ENCODE measurements around the gene TYR.

TYR gene

DNA sequence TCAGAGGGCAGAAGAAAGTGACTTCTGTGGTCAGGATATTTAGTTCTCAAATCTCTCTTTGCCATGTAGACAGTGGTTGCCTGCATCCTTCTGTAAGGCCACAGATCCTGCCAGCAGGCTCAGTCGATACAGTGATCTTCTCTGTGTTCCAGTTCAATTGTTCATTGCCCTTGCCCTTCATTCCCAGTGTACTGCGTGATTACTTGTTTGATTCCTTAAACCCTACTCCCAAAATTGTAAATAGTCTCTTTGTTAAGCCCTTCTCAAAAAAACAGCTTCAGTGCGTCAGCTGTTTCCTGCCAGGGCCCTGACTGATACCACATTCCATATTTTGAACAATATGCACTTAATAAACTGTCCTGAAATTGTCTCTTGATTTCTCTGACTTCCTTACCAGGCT lies 9.3 kb upstream of the TYR start:
- in situ Hi-C loops (cut with MboI; ENCODE audit: low sequenced_read_pairs, unreplicated experiment): no loop called here
- TF ChIP-seq, protein P1, sequence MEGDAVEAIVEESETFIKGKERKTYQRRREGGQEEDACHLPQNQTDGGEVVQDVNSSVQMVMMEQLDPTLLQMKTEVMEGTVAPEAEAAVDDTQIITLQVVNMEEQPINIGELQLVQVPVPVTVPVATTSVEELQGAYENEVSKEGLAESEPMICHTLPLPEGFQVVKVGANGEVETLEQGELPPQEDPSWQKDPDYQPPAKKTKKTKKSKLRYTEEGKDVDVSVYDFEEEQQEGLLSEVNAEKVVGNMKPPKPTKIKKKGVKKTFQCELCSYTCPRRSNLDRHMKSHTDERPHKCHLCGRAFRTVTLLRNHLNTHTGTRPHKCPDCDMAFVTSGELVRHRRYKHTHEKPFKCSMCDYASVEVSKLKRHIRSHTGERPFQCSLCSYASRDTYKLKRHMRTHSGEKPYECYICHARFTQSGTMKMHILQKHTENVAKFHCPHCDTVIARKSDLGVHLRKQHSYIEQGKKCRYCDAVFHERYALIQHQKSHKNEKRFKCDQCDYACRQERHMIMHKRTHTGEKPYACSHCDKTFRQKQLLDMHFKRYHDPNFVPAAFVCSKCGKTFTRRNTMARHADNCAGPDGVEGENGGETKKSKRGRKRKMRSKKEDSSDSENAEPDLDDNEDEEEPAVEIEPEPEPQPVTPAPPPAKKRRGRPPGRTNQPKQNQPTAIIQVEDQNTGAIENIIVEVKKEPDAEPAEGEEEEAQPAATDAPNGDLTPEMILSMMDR (IDR thresholded peaks at IDR 0.05; ENCODE audit: borderline replicate concordance, control extremely low read depth, extremely low read depth, insufficient read depth, missing control alignments): no peak
- DNase-seq (ENCODE audit: low spot score): no peak

DNA sequence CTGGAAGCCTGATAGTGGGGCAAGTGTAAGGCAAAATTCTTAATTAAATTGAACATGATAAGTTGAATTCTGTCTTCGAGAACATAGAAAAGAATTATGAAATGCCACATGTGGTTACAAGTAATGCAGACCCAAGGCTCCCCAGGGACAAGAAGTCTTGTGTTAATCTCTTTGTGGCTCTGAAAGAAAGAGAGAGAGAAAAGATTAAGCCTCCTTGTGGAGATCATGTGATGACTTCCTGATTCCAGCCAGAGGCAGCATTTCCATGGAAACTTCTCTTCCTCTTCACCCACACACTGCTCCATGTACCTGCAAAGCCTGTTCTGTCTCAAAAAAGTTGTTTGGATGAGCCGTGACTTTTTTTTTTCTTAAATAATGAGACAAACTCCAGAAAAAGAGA lies 1.9 kb upstream of the TYR start:
- in situ Hi-C loops (cut with MboI; ENCODE audit: low sequenced_read_pairs, unreplicated experiment): no loop called here
- TF ChIP-seq, protein P1 (IDR thresholded peaks at IDR 0.05; ENCODE audit: borderline replicate concordance, control extremely low read depth, extremely low read depth, insufficient read depth, missing control alignments): no peak
- DNase-seq (ENCODE audit: low spot score): no peak

DNA sequence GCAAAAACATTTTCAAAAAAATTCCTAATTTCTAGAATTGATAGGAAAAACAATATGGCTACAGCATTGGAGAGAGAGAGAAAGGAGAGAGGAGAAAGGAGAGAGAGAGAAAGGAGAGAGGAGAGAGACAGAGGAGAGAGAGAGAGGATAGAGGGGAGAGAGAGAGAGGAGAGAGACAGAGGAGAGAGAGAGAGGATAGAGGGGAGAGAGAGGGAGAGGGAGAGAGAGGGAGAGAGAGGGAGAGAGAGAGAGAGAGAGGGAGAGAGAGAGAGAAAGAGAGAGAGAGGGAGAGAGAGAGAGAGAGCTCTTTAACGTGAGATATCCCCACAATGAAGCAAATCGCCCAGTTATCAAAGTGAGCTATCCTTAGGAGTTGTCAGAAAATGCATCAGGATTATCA lies 737 bp upstream of the TYR start:
- TF ChIP-seq, protein P1 (IDR thresholded peaks at IDR 0.05; ENCODE audit: borderline replicate concordance, control extremely low read depth, extremely low read depth, insufficient read depth, missing control alignments): no peak
- DNase-seq (ENCODE audit: low spot score): no peak
- in situ Hi-C loops (cut with MboI; ENCODE audit: low sequenced_read_pairs, unreplicated experiment): no loop called here

DNA sequence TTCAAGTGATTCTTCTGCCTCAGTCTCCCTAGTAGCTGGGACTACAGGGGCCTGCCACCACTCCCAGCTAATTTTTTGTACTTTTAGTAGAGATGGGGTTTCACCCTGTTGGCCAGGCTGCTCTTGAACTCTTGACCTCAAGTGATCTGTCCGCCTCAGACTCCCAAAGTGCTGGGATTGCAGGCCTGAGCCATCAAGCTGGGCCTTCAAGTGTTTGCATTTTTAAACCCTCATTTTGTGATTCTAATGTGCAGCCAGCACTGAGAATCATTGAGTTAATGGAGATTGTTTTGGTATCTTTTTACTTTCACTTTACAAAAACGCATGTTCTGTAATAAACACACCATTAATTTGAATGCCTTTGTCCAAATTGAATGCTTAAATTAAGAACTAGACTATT lies 3.4 kb downstream of the TYR start:
- in situ Hi-C loops (cut with MboI; ENCODE audit: low sequenced_read_pairs, unreplicated experiment): no loop called here
- DNase-seq (ENCODE audit: low spot score): no peak
- TF ChIP-seq, protein P1 (IDR thresholded peaks at IDR 0.05; ENCODE audit: borderline replicate concordance, control extremely low read depth, extremely low read depth, insufficient read depth, missing control alignments): no peak

DNA sequence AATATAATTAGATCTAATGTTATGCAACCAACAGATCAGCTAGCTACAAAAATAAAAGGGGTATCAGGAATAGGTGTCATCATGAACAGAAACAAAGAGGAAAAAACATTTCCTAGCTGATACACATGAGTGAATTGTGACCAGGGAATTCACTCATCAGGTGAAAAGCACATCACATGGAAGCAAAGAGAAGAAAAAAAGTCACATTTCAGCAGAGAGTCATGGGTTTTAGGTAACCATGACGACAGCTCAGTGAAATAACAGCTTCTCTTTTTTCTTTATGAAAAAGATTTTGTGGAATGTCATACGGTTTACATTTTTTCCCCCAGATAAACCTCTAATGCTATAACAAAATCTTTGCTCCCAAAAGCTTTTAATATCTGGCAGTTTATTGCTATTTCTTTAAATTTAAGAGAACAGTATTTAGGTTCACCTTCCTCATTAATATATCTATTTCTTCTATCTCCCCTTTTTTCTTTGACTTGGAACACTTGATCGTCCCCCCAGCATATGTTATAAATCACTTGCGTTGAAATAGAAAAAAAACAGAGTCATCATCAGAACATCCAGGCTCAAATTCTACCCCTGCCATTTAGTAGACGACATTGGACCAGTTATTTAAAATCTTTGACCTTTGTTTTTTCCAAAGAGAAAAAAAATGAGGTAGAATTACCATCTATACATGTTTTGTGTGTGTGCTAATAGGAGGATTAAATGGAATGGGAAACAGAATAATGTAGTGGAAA lies 5.3 kb downstream of the TYR start:
- TF ChIP-seq, protein P1 (IDR thresholded peaks at IDR 0.05; ENCODE audit: borderline replicate concordance, control extremely low read depth, extremely low read depth, insufficient read depth, missing control alignments): no peak
- in situ Hi-C loops (cut with MboI; ENCODE audit: low sequenced_read_pairs, unreplicated experiment): no loop called here
- DNase-seq (ENCODE audit: low spot score): no peak

DNA sequence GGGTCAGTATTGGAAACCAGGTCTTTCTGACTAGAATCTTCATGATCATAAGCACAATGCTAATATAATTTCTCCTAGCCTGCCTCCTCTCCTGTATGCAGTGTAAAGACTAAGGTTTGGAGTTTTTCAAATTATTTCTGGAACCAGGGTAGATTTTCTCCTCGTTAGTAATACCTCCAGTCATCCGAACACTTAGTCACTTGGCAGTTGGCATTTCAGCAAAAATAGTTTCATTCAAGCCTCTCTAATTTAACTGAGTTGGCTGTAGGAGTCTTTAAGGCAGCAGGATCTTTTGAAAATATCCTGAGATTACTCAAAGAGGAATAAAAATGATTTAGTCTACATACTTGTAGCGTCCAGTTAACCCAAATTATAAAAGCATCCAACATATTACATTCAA lies 6.3 kb downstream of the TYR start:
- no peak for DNase-seq (ENCODE audit: low spot score)
- in situ Hi-C loops (cut with MboI; ENCODE audit: low sequenced_read_pairs, unreplicated experiment): no loop called here
- TF ChIP-seq, protein P1 (IDR thresholded peaks at IDR 0.05; ENCODE audit: borderline replicate concordance, control extremely low read depth, extremely low read depth, insufficient read depth, missing control alignments): no peak
